Skeletal muscle tissue (tissue), 4 donors: Measurements from ENCODE around the gene RNGTT. TPM values are rescaled to one million over a fixed set of nuclear protein-coding genes. Genes with fewer than 3 reads are reported as not detected.
"Not testable (repeated sequence)": the region's sequence is repeated elsewhere in the genome, so short reads cannot be mapped to it uniquely, and the experiment has no call there.

ENCODE experiments used
- H3K27ac ChIP-seq: one replicate; pipeline ENCODE4 v1.7.0; 2013; ENCODE audit warnings: mild to moderate bottlenecking, low read depth, low read length, inconsistent platforms
- H3K27me3 ChIP-seq, 3 donors: one replicate each; pipeline ENCODE4 v1.7.0; 2013; ENCODE audit warnings: low read length in 3 of 3; ENCODE audit not compliant: control insufficient read depth in 3 of 3, insufficient read depth in 3 of 3
- H3K36me3 ChIP-seq, 3 donors: one replicate each; pipeline ENCODE4 v1.7.0; 2013; ENCODE audit warnings: low read length in 3 of 3; ENCODE audit not compliant: control insufficient read depth in 3 of 3, insufficient read depth in 3 of 3
- H3K4me1 ChIP-seq, 3 donors: one replicate each; pipeline ENCODE4 v1.7.0; 2013; ENCODE audit warnings: low read length in 3 of 3, mild to moderate bottlenecking in 3 of 3; ENCODE audit not compliant: control insufficient read depth in 3 of 3, insufficient read depth in 3 of 3
- H3K4me3 ChIP-seq, 3 donors: one replicate each; pipeline ENCODE4 v1.7.0; 2013; ENCODE audit warnings: low read length in 3 of 3
- H3K9ac ChIP-seq, 3 donors: one replicate each; pipeline ENCODE4 v1.7.0; 2013; ENCODE audit warnings: low read length in 3 of 3, mild to moderate bottlenecking in 3 of 3, moderate library complexity in 2 of 3, low read depth in 1 of 3
- H3K9me3 ChIP-seq, 3 donors: one replicate each; pipeline ENCODE4 v1.7.0; 2013; ENCODE audit warnings: low read length in 3 of 3; ENCODE audit not compliant: control insufficient read depth in 3 of 3
- total RNA-seq: library from RNA; depleted of rRNA; stranded (reverse); fragments of >200 nt; gene quantifications from one replicate; pipeline ENCODE4 v1.2.3, GENCODE V29; 2014
- donor health status: Osteomylitis.

Gene RNGTT
- total RNA-seq, 1 donor from 2014 or later, result 19.3 TPM

GRCh38 chr6:88972504-88973423, 9.3 kb upstream of the RNGTT start:
- peaks cover 0 to under 1% (median 0%) of the 10 kb centered on the region in 3 donors for H3K9me3 ChIP-seq
- H3K36me3 ChIP-seq, result no peaks in the 10 kb centered on the region
- no peaks in the 10 kb centered on the region for H3K4me1 ChIP-seq
- peaks cover 0 to 3% (median 0%) of the 10 kb centered on the region in 3 donors for H3K27me3 ChIP-seq
- H3K4me3 ChIP-seq, result no peak overlapping the region
- H3K9ac ChIP-seq, result no peak overlapping the region
- H3K27ac ChIP-seq, result no peak overlapping the region

GRCh38 chr6:88970301-88970700, 6.9 kb upstream of the RNGTT start:
- H3K36me3 ChIP-seq, result peaks cover 0 to 4% (median 0%) of the 10 kb centered on the region in 3 donors
- no peak overlapping the region for H3K27ac ChIP-seq
- no peak overlapping the region for H3K9ac ChIP-seq
- peaks cover 0 to 5% (median 2%) of the 10 kb centered on the region in 3 donors for H3K9me3 ChIP-seq
- H3K27me3 ChIP-seq, result peaks cover 0 to 3% (median 0%) of the 10 kb centered on the region in 3 donors
- H3K4me3 ChIP-seq, result no peak overlapping the region
- H3K4me1 ChIP-seq, result no peaks in the 10 kb centered on the region

- not testable (repeated sequence) for H3K9ac ChIP-seq, H3K9me3 ChIP-seq, H3K4me1 ChIP-seq, H3K27me3 ChIP-seq, H3K4me3 ChIP-seq, H3K27ac ChIP-seq, H3K36me3 ChIP-seq
Measured at GRCh38 chr6:88969255-88969654, 5.8 kb upstream of the RNGTT start.

GRCh38 chr6:88967891-88968290, 4.5 kb upstream of the RNGTT start:
- Histone ChIP-seq H3K27me3 (no peaks in the 10 kb centered on the region), H3K4me1 (peaks cover 0 to 14% (median 10%) of the 10 kb centered on the region in 3 donors), H3K36me3 (peaks cover 0 to 4% (median 0%) of the 10 kb centered on the region in 3 donors), H3K4me3 (no peak overlapping the region), H3K27ac (no peak overlapping the region), H3K9ac (no peak overlapping the region), H3K9me3 (peaks cover 0 to 5% (median 2%) of the 10 kb centered on the region in 3 donors)

GRCh38 chr6:88965691-88966090, 2.3 kb upstream of the RNGTT start:
- H3K36me3 ChIP-seq, result peaks cover 0 to 4% (median 0%) of the 10 kb centered on the region in 3 donors
- H3K9me3 ChIP-seq, result peaks cover 0 to 5% (median 2%) of the 10 kb centered on the region in 3 donors
- H3K4me3 ChIP-seq, result no peak overlapping the region
- no peak overlapping the region for H3K27ac ChIP-seq
- H3K4me1 ChIP-seq, result peaks cover 0 to 16% (median 12%) of the 10 kb centered on the region in 3 donors
- H3K9ac ChIP-seq, result no peak overlapping the region
- H3K27me3 ChIP-seq, result no peaks in the 10 kb centered on the region

DNA sequence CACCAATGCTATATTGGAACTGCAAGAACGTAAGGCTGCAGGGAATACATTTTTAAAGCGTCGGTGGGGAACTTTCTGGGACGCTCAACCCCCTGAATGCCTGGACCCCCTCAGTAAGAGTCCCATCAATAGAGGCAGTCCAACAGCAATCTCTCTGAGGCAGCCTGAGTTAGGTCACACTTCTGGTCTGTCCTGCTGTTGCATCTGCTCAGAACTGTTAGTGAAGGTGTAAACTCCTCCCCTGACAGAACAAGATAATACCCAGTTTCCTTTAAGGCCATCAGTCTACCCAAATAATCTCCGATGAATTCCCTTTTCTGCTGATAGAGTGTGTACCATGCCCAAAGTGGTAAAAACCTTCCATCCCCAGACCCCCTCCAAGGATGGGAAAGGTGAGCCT, 1.1 kb upstream of the RNGTT start:
- H3K4me1 ChIP-seq, result peaks cover 0 to 16% (median 12%) of the 10 kb centered on the region in 3 donors
- peaks cover 0 to 5% (median 2%) of the 10 kb centered on the region in 3 donors for H3K9me3 ChIP-seq
- peak overlapping the region; percentile 77 for H3K27ac ChIP-seq
- peaks cover 0 to 4% (median 0%) of the 10 kb centered on the region in 3 donors for H3K36me3 ChIP-seq
- peak overlapping the region in 2 of 3 donors; percentile 91 to 93 for H3K9ac ChIP-seq
- H3K27me3 ChIP-seq, result no peaks in the 10 kb centered on the region
- peak overlapping the region; percentile 85 to 98 (median 94) for H3K4me3 ChIP-seq

GRCh38 chr6:88958842-88959241, 4.6 kb downstream of the RNGTT start:
- no peaks in the 10 kb centered on the region for H3K36me3 ChIP-seq
- H3K9me3 ChIP-seq, result peaks cover 0 to 4% (median 0%) of the 10 kb centered on the region in 3 donors
- H3K4me1 ChIP-seq, result peaks cover 0 to 6% (median 5%) of the 10 kb centered on the region in 3 donors
- no peak overlapping the region for H3K9ac ChIP-seq
- no peak overlapping the region for H3K4me3 ChIP-seq
- H3K27me3 ChIP-seq, result no peaks in the 10 kb centered on the region
- H3K27ac ChIP-seq, result no peak overlapping the region

- Histone ChIP-seq H3K4me3 (no peak overlapping the region), H3K4me1 (no peaks in the 10 kb centered on the region), H3K27me3 (no peaks in the 10 kb centered on the region), H3K27ac (no peak overlapping the region), H3K36me3 (no peaks in the 10 kb centered on the region), H3K9me3 (peaks cover 0 to 6% (median 0%) of the 10 kb centered on the region in 3 donors), H3K9ac (no peak overlapping the region)
Measured at GRCh38 chr6:88953550-88954386, 9.7 kb downstream of the RNGTT start.

- no peak overlapping the region for H3K9ac ChIP-seq
- no peak overlapping the region for H3K27ac ChIP-seq
- H3K27me3 ChIP-seq, result no peaks in the 10 kb centered on the region
- no peak overlapping the region for H3K4me3 ChIP-seq
- H3K36me3 ChIP-seq, result no peaks in the 10 kb centered on the region
- H3K4me1 ChIP-seq, result no peaks in the 10 kb centered on the region
- H3K9me3 ChIP-seq, result peaks cover 0 to 6% (median 0%) of the 10 kb centered on the region in 3 donors
Measured at GRCh38 chr6:88952065-88952704, 11.2 kb downstream of the RNGTT start.
